GM10248 (cell line): ENCODE measurements around the gene SLC10A1.
A peak's percentile ranks its signal among the peaks of the same experiment; 100 is the strongest.

Experiments used
- CTCF ChIA-PET: fragments of 300-600 bp; sonication (Branson Sonifier 250); formaldehyde crosslinking; extraction: SDS; loops from one replicate; lab custom pipeline; 2021; ENCODE audit warnings: antibody characterized with exemption; lab: Yijun Ruan, JAX
- POLR2A ChIA-PET: fragments of 350-650 bp; sonication (Branson Sonifier 250); formaldehyde crosslinking; extraction: SDS; loops from one replicate; lab custom pipeline; 2020; ENCODE audit warnings: antibody characterized with exemption; lab: Yijun Ruan, JAX
- DNase-seq: peaks from one replicate; pipeline ENCODE4 v3.0.0; 2012; ENCODE audit errors: extremely low spot score
- TF ChIP-seq, protein P1 (sequence below): IDR thresholded peaks from 2 replicates; pipeline ENCODE4 v1.5.1; 2012; ENCODE audit warnings: mild to moderate bottlenecking, low read depth; ENCODE audit errors: extremely low read depth, missing control alignments, control extremely low read depth

Gene SLC10A1

DNA sequence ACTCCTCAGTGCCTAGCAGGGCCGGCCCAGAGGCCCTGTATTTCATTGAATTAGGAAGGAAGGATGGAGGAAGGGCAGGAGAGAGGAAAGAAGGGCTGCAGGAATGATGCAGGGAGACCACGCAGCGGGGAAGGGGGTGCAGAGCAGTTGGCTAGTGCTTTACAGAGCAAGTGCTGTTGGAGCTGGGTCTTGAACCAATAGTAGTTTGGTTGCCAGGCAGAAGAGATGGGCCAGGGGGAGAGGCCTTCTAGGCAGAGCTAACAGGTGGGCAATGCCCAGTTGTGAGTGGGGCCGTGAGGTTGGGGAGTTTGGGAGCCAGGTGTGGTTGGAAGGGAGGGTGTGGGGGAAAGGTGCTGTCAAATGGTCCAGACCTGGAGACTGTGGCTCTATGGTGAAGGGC, 69.2 kb downstream of the SLC10A1 start:
- no peak for DNase-seq
- POLR2A ChIA-PET: no interaction called here
- CTCF ChIA-PET: interaction anchor here (0.9 to 7.7 kb wide), 21 partner anchors 9 to 253 kb away, joined by 3 to 72 read pairs (median 6); no protein-coding TSS in a partner anchor
- TF ChIP-seq, protein P1, sequence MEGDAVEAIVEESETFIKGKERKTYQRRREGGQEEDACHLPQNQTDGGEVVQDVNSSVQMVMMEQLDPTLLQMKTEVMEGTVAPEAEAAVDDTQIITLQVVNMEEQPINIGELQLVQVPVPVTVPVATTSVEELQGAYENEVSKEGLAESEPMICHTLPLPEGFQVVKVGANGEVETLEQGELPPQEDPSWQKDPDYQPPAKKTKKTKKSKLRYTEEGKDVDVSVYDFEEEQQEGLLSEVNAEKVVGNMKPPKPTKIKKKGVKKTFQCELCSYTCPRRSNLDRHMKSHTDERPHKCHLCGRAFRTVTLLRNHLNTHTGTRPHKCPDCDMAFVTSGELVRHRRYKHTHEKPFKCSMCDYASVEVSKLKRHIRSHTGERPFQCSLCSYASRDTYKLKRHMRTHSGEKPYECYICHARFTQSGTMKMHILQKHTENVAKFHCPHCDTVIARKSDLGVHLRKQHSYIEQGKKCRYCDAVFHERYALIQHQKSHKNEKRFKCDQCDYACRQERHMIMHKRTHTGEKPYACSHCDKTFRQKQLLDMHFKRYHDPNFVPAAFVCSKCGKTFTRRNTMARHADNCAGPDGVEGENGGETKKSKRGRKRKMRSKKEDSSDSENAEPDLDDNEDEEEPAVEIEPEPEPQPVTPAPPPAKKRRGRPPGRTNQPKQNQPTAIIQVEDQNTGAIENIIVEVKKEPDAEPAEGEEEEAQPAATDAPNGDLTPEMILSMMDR: no peak

GRCh38 chr14:69726761-69727511, 70.1 kb downstream of the SLC10A1 start:
- ChIA-PET POLR2A (no interaction called here), CTCF (interaction anchor here (0.6 to 7.7 kb wide), 39 partner anchors 10 to 494 kb away, joined by 3 to 72 read pairs (median 4); no protein-coding TSS in a partner anchor)
- DNase-seq: peak; percentile 88
- TF ChIP-seq, protein P1: peak; percentile 99
